ENCODE results near the gene GAS2L2.

GAS2L2 gene

GRCh38 chr17:35694906-35695305 lies 58.1 kb downstream of the GAS2L2 start:
- no peak for DNase-seq (ENCODE audit: low spot score)

Measured in RKO (cell line).